ENCODE data around the gene SLC22A14. TPM values are rescaled to one million over a fixed set of nuclear protein-coding genes. Genes with fewer than 3 reads are reported as not detected.

Gene SLC22A14
- total RNA-seq, 1 donor from 2014 or later: not detected

- Mint-ChIP-seq H3K36me3 (no peaks in the 10 kb centered on the region), H3K27me3 (no peaks in the 10 kb centered on the region), H3K4me3 (no peak overlapping the region), H3K4me1 (ENCODE audit: unreplicated experiment) (no peaks in the 10 kb centered on the region), H3K9me3 (no peaks in the 10 kb centered on the region), H3K27ac (no peak overlapping the region)
- TF ChIP-seq CTCF (conservative IDR thresholded peaks at IDR 0.05): no peak
- DNase-seq (ENCODE audit: extremely low spot score, unreplicated experiment): no peak
Observed at GRCh38 chr3:38297537-38297936, 15.4 kb downstream of the SLC22A14 start.

- no peak overlapping the region for H3K4me3 Mint-ChIP-seq
- no peaks in the 10 kb centered on the region for H3K36me3 Mint-ChIP-seq
- H3K27me3 Mint-ChIP-seq: no peaks in the 10 kb centered on the region
- H3K9me3 Mint-ChIP-seq: no peaks in the 10 kb centered on the region
- no peaks in the 10 kb centered on the region for H3K4me1 Mint-ChIP-seq (ENCODE audit: unreplicated experiment)
- no peak overlapping the region for H3K27ac Mint-ChIP-seq
- no peak for DNase-seq (ENCODE audit: extremely low spot score, unreplicated experiment)
- TF ChIP-seq CTCF (conservative IDR thresholded peaks at IDR 0.05): peak; percentile 66
Observed at GRCh38 chr3:38297947-38298711, 16.0 kb downstream of the SLC22A14 start.

- no peaks in the 10 kb centered on the region for H3K9me3 Mint-ChIP-seq
- no peak for DNase-seq (ENCODE audit: extremely low spot score, unreplicated experiment)
- no peak overlapping the region for H3K4me3 Mint-ChIP-seq
Observed at GRCh38 chr3:38306941-38307340, 24.8 kb downstream of the SLC22A14 start.

GRCh38 chr3:38307599-38307998, 25.5 kb downstream of the SLC22A14 start:
- Mint-ChIP-seq H3K9me3 (no peaks in the 10 kb centered on the region), H3K36me3 (no peaks in the 10 kb centered on the region), H3K4me3 (no peak overlapping the region), H3K4me1 (ENCODE audit: unreplicated experiment) (peaks cover 3% of the 10 kb centered on the region), H3K27ac (no peak overlapping the region), H3K27me3 (peaks cover 19% of the 10 kb centered on the region)
- no peak for TF ChIP-seq CTCF (conservative IDR thresholded peaks at IDR 0.05)
- DNase-seq (ENCODE audit: extremely low spot score, unreplicated experiment): no peak

More at GRCh38 chr3:38306941-38307340, 24.8 kb downstream of the SLC22A14 start:
- Mint-ChIP-seq H3K4me1 (ENCODE audit: unreplicated experiment) (no peaks in the 10 kb centered on the region), H3K36me3 (no peaks in the 10 kb centered on the region), H3K27ac (no peak overlapping the region), H3K27me3 (peaks cover 19% of the 10 kb centered on the region)
- TF ChIP-seq CTCF (conservative IDR thresholded peaks at IDR 0.05): no peak

- H3K4me1 Mint-ChIP-seq (ENCODE audit: unreplicated experiment): peaks cover 5% of the 10 kb centered on the region
- peak overlapping the region; percentile 58 for H3K27ac Mint-ChIP-seq
- DNase-seq (ENCODE audit: extremely low spot score, unreplicated experiment): no peak
- TF ChIP-seq CTCF (conservative IDR thresholded peaks at IDR 0.05): no peak
- H3K9me3 Mint-ChIP-seq: no peaks in the 10 kb centered on the region
- no peak overlapping the region for H3K4me3 Mint-ChIP-seq
- H3K36me3 Mint-ChIP-seq: no peaks in the 10 kb centered on the region
- H3K27me3 Mint-ChIP-seq: peaks cover 19% of the 10 kb centered on the region
Observed at GRCh38 chr3:38308456-38308855, 26.4 kb downstream of the SLC22A14 start.

Measured in type B pancreatic cell (in vitro differentiated cells).